Left kidney (tissue), 8 donors: ENCODE results near the gene JAG1. TPM values are rescaled to one million over a fixed set of nuclear protein-coding genes. Genes with fewer than 3 reads are reported as not detected.

Experiments
- DNase-seq: peaks from one replicate; pipeline ENCODE4 v3.0.0-alpha.2; 2013
- long read RNA-seq, 8 donors: transcript quantifications; one replicate each; lab custom pipeline, GENCODE V29; 2026
- polyA plus RNA-seq: library from polyadenylated mRNA; unstranded; fragments of 120-200 nt; gene quantifications from one replicate; pipeline ENCODE4 v1.2.1, GENCODE V29; 2013; ENCODE audit not compliant: insufficient read length

The JAG1 gene
- polyA plus RNA-seq, result 213 TPM
- long read RNA-seq, donor 1, full-length matches to known transcripts, result 9 of 20 reads
- long read RNA-seq, donor 1, partial matches to known transcripts, result 11 of 20 reads
- long read RNA-seq, donor 1, other reads (novel, unspliced or antisense), result 0 of 20 reads
- long read RNA-seq, donor 2, full-length matches to known transcripts, result 12 of 27 reads
- long read RNA-seq, donor 2, partial matches to known transcripts, result 15 of 27 reads
- long read RNA-seq, donor 2, other reads (novel, unspliced or antisense), result 0 of 27 reads
- long read RNA-seq, donor 3, full-length matches to known transcripts, result 14 of 24 reads
- long read RNA-seq, donor 3, partial matches to known transcripts, result 10 of 24 reads
- long read RNA-seq, donor 3, other reads (novel, unspliced or antisense), result 0 of 24 reads
- long read RNA-seq, donor 4, partial matches to known transcripts, result 0 of 1 reads
- long read RNA-seq, donor 4, other reads (novel, unspliced or antisense), result 0 of 1 reads
- long read RNA-seq, donor 5, full-length matches to known transcripts, result 7 of 15 reads
- long read RNA-seq, donor 5, partial matches to known transcripts, result 8 of 15 reads
- long read RNA-seq, donor 5, other reads (novel, unspliced or antisense), result 0 of 15 reads
- long read RNA-seq, donor 6, full-length matches to known transcripts, result 11 of 19 reads
- long read RNA-seq, donor 6, partial matches to known transcripts, result 8 of 19 reads
- long read RNA-seq, donor 6, other reads (novel, unspliced or antisense), result 0 of 19 reads
- long read RNA-seq, donor 7, full-length matches to known transcripts, result 21 of 34 reads
- long read RNA-seq, donor 7, partial matches to known transcripts, result 13 of 34 reads
- long read RNA-seq, donor 7, other reads (novel, unspliced or antisense), result 0 of 34 reads
- long read RNA-seq, donor 8, full-length matches to known transcripts, result 4 of 12 reads
- long read RNA-seq, donor 8, partial matches to known transcripts, result 8 of 12 reads
- long read RNA-seq, donor 8, other reads (novel, unspliced or antisense), result 0 of 12 reads

GRCh38 chr20:10673842-10674683 lies at the start of gene JAG1:
JAG1 (minus strand) TSS chr20:10673999; CDS start chr20:10673530, 469 bp downstream.
- DNase-seq, result peak; percentile 96

DNA sequence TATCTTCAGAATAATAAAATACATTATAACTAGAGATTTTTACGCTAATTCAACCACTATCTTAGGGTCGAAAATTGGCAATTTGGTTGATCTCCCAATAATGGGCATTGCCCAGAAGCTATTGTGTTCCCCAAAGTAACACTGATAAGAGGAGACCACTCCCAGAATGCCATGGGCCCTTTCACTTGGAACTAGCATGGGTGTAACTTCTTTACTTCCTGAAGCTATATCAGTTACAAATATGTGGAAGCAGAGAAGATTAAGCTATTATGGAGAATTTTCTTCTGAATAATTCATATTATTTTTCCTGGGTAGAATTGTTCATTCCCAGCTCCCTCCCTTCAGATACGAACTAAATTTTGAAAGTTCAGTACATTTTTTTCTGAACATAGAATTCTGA lies 48.2 kb upstream of the JAG1 start:
- DNase-seq, result no peak

DNA sequence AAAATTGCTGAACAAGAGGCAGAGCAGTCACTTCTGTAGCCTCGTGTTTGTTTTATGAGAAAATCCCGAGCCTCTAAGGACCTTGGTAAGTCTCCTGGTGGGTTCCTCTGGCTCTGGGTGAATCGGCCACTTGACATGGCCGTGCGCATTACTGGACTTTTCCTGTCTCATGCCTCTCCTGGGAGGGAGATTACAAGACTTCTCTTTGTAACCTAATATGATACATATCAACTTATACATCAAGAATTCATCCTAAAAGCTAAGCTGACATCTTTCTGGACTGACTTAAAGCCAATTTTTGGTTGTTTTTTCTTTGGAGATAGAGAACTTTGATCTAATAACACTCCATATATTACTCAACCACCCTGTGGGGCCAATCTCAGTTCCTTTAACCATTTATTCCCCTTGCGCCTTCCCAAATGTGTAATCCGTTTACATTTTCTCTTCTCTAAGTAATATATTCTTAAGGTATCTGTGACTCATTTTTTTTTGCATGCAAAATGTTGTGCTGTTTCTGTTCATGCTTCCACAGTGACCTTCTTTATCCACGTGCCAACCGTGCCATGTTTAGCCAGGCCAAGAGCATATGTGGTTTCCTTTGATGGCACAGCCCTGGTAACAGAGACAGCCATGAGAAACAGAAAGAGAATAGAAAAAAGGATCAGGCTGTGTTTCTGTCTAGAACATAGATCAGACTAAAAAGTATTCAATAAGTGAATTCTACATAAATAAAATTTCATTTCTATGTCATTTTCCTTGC lies 47.5 kb upstream of the JAG1 start:
- no peak for DNase-seq

DNA sequence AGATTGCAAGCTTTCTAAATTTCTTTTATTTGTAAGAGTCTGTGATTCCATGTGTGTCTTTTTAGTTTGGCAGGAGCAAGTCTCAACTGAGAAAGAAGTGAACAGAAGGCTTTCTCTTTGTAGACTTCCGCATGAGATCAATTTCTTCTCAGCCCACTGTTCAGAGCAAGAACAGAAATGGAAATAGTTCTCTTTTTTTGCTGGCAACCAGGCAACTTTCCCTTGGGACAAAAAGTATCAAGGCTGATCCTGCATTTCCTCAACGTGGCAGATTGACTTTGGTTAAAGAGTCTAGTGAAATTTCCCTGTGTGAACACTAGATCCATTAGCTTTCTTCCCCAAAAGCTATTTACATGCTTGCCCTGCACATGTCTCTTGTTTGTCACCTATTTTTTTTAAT lies 46.8 kb upstream of the JAG1 start:
- no peak for DNase-seq

- no peak for DNase-seq
Observed at GRCh38 chr20:10719740-10720385, 46.1 kb upstream of the JAG1 start.

DNA sequence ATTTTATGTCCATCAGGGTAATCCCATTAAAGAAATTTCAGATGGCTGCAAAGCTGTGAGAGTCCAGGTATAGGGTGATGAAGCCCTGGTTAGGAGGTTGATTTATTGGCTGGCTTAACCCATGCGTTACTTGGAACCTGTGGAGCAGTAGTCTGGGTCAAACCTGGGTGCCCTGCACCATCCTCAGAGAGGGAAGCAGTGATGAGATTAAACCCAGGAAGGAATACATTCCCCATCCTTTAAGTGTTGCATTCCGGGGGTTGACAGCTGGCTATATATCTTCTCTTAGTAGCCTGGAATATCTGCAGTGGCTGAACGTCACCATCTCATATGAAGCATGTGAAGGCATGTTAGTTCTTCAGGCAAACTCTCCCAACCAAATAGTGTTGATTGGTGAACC lies 44.9 kb upstream of the JAG1 start:
- peak; percentile 40 for DNase-seq

DNA sequence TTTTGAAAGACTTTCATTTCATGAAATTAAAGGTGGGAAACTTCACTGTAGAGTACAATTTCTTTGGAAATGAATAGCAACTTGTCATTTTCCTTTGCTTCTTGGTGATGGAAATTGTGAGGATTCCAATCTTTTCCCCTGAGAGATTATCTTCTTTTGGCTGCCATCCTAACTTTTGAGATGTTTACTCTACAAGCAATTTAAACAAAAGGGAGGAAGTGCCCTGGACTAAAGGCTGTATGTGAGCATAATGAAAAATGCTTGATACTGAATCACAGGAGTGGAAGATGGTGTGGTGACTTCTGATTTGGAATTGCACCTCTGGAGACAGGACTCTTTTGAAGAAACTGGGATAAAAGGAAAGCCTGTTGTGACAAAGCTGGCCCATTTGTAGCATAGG lies 43.1 kb upstream of the JAG1 start:
- DNase-seq, result no peak

DNA sequence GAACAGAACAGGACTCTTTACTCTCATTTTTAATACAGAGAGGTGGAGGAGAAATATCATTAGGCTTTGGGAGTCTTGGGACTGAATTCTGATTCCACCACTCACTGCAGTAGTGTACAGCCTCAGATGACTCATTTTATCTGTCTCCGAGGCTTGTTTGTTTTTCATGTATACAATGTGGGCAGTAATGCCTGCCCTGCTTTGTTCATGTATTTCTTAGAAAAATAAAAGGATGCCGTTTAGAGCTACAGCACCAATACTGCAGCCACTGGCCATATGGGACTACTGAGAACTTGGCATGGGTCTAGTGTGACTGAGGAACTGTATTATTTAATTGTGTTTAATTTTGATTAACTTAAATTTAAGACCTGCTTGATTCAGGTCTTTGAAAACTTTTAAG lies 41.2 kb upstream of the JAG1 start:
- DNase-seq, result no peak

- DNase-seq, result no peak
Observed at GRCh38 chr20:10714236-10714975, 40.6 kb upstream of the JAG1 start.

GRCh38 chr20:10713161-10713560 lies 39.4 kb upstream of the JAG1 start:
- DNase-seq, result no peak

DNA sequence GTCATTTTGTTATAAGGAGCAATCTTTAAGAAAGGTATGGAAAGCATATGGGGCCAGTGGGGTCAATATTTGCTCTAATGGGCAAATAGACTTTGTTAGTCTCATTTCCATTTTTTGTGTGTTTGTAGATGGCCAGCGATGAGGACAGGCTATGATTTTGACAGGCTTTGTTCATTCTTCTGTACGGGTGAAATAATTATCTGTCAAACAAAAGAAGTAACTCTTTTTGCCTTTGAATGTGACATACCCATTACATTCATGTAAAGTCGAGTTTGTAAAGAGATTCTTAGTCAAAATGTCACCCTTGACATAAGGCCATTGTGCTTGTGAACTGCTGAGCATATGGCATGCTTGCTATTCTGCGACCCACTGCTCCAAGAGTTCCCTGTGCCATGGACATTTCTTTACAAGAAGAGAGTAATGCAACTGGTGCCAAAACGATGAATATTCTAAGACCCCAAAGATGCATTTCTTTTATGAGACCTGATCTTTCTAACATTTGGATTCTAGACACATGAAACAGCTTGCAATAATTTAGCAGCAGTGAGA lies 38.2 kb upstream of the JAG1 start:
- no peak for DNase-seq

DNA sequence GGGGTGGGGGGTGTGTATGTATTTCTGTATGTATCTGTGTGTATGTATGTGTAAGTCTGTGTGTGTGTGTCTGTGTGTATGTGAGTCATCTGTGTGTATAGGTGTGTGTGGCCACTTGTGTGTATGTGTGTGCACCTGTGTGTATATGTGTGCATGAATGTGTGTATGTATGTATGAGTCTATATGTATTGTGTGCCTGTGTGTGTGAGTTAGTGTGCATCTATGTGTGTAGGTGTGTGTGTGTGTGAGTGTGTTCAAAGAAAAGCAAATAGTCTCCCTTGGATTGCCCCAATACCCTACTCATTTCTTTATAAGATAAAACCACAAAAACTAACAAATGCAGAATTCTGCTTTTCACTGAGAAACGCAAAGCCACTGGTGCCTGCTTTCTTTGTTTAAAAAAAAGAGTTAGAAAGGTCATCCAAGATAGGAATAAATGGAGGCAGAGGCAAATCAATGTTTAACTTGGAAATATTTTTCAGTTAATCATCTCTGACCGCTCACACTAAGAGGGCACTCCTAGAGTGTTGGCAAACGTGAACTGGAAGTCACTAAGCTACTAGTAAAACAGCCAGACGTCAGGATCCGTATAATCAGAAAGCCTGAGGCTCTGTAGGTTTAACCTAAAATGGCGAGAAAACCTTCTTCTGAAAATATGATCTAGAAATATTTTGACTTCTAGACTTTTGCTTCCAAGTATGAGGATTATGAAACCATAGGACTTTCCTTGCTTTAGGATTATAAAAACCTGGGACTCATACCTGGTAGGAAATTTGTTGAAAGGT lies 37.4 kb upstream of the JAG1 start:
- DNase-seq, result no peak

GRCh38 chr20:10709916-10710315 lies 36.1 kb upstream of the JAG1 start:
- no peak for DNase-seq

GRCh38 chr20:10708351-10709185 lies 34.8 kb upstream of the JAG1 start:
- DNase-seq, result no peak

DNA sequence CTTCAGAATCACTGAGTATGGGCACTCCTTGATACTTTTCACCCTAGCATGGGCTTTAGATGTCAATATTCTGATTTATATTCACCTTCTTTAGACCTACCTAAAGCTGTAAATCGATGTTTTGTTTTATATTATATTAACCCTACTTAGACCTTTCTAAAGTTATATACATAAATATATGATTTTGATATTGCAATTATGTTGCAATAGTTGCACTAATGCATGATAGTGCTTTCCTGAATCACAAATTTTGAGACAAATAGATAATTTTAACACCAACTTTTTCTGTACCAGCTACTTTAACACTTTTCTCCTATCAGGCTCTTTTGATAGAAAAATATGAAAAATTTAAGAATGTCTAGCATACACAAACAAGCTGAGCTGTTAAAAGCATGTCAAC lies 34.0 kb upstream of the JAG1 start:
- no peak for DNase-seq

GRCh38 chr20:10707068-10707467 lies 33.3 kb upstream of the JAG1 start:
- no peak for DNase-seq

DNA sequence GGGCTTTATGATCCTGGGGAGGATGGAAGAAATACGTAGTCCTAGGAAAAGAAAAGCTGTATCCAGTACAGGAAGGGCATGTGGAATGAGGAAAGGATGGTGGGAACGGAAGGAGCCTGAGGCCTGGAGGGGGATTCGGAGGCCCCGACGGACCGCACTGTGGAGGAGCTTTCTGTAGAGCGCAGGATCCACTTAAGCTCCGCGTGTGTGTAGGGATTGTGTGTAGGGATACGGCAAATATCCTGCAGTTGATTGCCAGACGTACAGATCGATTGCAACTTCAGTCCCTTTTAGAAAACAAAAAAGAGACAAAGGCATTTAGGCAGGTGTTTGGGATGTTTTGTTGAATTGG lies 32.6 kb upstream of the JAG1 start:
- no peak for DNase-seq
